HG02642 (cell line): ENCODE results near the gene REX1BD.
A peak's percentile ranks its signal among the peaks of the same experiment; 100 is the strongest.
"Not testable (repeated sequence)": the region's sequence is repeated elsewhere in the genome, so short reads cannot be mapped to it uniquely, and the experiment has no call there.

Source experiments
- ATAC-seq: cut with Tn5 transposase; IDR thresholded peaks from one replicate; pipeline ENCODE4 v1.9.1; 2021; ENCODE audit warnings: mild to moderate bottlenecking; ENCODE audit not compliant: unreplicated experiment, poor library complexity

REX1BD gene

GRCh38 chr19:18576383-18576782 is 12.2 kb upstream of the REX1BD start:
- no peak for ATAC-seq

- no peak for ATAC-seq
Observed at GRCh38 chr19:18577365-18577914, 11.2 kb upstream of the REX1BD start.

GRCh38 chr19:18580311-18580710 is 8.3 kb upstream of the REX1BD start:
- no peak for ATAC-seq

GRCh38 chr19:18586306-18586705 is 2.3 kb upstream of the REX1BD start:
- ATAC-seq: no peak

GRCh38 chr19:18587561-18587960 is 1.0 kb upstream of the REX1BD start:
- no peak for ATAC-seq

DNA sequence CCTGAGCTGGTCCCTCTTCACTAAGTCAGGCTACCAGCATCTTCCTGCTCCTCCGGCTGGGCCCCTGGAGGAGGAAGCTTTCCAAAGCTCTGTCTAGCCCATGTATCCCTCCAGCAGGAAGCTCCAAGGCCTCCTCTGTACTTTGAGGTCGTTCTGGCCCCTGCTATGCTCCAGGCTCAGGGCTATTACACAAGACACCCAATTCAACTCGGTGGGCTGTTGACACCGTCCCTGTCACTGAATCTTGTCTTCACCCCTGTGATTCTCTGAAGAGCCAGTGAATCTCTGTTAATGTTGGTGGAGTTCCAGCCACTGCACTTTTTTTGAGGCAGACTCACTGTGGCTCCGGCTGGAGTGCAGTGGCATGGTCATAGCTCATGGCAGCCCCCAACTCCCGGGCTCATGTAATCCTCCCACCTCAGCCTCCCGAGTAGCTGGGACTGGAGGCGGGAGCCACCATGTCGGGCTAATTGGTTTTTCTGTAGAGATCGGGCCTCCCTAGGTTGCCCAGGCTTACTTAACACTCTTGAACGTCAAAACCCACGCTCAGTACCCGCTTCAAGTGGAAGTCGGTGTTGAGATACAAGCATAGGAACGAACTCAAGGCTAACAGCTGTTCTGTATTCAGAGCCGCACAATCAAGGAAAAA is 512 bp upstream of the REX1BD start:
- ATAC-seq: no peak

GRCh38 chr19:18589380-18590272 is 1.0 kb downstream of the REX1BD start:
- ATAC-seq: peak; percentile 40

- ATAC-seq: no peak
Observed at GRCh38 chr19:18590273-18591272, 2.0 kb downstream of the REX1BD start.

DNA sequence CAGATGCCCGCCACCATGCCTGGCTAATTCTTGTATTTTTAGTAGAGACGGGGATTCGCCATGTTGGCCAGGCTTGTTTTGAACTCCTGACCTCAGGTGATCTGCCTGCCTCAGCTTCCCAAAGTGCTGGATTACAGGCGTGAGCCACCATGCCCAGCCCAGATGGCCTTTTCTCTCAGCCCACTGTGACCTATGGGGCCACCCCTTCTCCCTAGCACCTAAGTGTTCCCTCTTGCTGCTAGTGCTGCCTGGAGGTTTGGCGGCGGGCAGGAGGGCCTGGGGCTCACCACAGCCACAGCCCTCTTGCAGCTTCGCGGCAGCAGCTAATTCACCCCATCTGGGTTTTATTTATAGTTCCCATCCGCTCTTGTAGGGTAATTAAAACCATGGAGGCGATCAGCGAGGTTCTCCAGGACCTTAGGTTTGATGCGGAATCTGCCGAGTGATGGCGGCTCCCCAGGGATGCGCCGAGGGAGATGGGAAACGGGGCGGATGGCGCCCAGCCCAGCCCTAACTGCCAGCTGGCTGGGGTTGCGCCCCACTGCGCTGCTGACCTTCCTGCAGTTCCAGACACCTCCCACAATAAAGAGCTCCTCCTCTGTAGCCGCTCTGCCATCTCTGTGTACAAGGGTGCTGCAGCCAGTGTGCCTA is 3.3 kb downstream of the REX1BD start:
- ATAC-seq: no peak

DNA sequence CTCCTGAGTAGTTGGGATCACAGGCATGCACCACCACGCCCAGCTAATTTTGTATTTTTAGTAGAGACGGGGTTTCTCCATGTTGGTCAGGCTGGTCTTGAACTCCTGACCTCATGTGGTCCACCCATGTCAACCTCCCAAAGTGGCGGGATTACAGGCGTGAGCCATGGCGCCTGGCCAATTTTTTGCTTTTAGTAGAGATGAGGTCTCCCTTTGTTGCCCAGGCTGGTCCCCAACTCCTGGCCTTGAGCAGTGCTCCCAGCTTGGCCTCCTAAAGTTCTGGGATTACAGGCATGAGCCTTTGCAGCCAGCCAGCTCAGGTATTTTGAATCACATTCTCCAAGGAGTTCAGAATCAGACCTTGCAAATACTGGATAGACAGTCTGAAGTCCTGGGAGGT is 4.1 kb downstream of the REX1BD start:
- ATAC-seq: not testable (repeated sequence)

DNA sequence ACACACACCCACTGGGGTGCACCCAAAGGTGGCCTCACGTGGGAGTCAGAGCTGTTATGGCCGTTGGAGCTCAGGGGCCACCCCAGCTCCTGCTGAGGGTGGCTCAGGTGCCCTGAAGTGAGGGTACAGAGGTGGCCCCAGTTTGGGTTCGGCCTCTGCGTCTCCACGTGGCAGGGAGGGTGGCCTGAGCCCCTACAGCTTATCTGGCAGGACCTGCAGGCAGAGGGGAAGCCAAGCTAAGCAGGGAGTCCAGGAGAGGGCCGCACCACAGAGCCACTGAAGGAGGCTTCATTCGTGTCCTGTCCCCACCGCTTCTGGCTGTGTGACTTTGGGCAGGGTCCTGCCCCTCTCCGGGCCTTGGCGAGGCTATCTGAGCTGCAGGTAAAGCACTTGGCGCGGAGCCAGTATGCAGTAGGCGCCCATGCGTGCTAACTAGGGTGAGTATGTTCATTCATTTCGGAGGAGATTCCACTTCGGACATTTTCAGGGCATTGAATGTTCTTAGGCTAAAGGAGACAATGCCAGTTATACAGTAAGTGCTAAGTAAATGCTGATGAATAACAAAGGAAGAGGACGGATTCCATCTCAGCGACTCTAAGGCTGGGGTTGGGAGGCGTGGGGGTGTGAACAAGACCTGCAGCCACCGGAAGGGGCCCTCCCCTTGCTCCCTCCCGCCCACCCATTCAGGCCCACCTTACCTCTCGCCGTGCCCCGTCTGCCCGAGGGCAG is 4.9 kb downstream of the REX1BD start:
- ATAC-seq: no peak

GRCh38 chr19:18594096-18594823 is 5.7 kb downstream of the REX1BD start:
- peak; percentile 74 for ATAC-seq

DNA sequence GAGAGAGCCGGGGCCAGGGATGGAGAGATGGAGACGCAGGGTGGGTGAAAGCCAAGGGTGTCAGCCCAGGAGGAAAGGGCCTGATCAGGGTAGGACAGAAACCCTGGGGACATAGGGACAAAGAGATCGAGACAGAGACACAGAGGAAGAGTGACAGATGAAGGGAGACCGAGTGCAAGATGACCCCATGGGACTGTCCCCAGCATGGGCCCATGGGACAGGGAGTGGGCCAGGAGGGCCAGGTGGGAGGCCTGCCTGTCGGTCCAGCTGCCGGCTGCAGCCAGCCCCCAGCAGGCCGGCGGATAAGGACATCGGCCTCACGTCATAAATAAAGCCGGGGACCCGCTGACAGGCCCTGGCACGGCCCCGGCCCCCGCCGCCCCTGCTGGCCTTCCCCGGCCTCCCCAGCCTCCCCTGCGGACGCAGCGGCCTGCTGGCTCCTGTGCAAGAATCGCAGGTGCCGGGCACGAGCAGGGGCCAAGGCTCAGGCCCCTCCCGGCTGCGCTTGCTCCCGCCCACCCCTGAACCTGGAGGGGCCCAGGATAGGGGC is 6.3 kb downstream of the REX1BD start:
- peak; percentile 5 for ATAC-seq

DNA sequence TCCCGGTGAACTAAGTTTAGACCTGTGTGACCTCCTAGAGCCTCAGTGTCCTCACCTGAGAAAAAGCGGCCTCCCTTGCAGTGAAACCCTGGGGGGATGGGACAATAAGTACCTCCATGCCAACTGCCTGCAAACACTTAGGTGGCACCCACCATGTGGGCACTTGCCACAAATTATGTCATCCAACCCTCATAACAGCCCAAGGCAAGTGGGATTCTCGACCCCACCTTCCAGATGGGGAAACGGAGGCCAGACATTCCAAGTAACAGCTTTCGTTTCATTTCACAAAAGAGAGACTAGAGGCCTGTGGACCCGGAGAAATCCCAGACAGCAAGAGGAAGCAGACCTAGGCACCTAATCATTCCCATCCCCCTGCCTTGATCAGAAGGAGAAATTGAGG is 6.9 kb downstream of the REX1BD start:
- no peak for ATAC-seq

GRCh38 chr19:18596752-18597157 is 8.2 kb downstream of the REX1BD start:
- no peak for ATAC-seq

GRCh38 chr19:18597809-18598660 is 9.4 kb downstream of the REX1BD start:
- no peak for ATAC-seq

- ATAC-seq: no peak
Observed at GRCh38 chr19:18599485-18599884, 10.9 kb downstream of the REX1BD start.
